Measurements from ENCODE around the gene GPS2. TPM values are rescaled to one million over a fixed set of nuclear protein-coding genes. Genes with fewer than 3 reads are reported as not detected.
A peak's percentile ranks its signal among the peaks of the same experiment; 100 is the strongest.

Gene GPS2
- total and polyA plus RNA-seq, 2 of the 4 experiments (the other 2 are of a cell fraction): 36.2 to 50.9 TPM

- Histone ChIP-seq H3K56ac (ENCODE audit: extremely low read depth, insufficient read depth, low read length) (no peak overlapping the region), H3K27me3 (ENCODE audit: control insufficient read depth, insufficient read depth, low read length) (peaks cover 57% of the 10 kb centered on the region), H4K5ac (ENCODE audit: low read depth, low read length) (no peak overlapping the region), H4K20me1 (ENCODE audit: insufficient read depth, low read length) (0 out of 2 replicates have a peak, but pooled peaks cover 3% of the 10 kb centered on the region), H3K23ac (ENCODE audit: low read depth, low read length) (no peak overlapping the region), H4K91ac (ENCODE audit: insufficient read depth, low read depth, low read length) (no peak overlapping the region), H3K4me2 (ENCODE audit: low read depth, low read length) (no peak overlapping the region), H3K9me3 (ENCODE audit: control insufficient read depth, insufficient read depth, low read length) (no peaks in the 10 kb centered on the region; the same call in 1 of the 2 replicates), H2BK120ac (ENCODE audit: low read depth, low read length) (no peak overlapping the region), H3K9me1 (ENCODE audit: insufficient read depth, low read length) (no peaks in the 10 kb centered on the region; the same call in 1 of the 2 replicates), H2BK20ac (ENCODE audit: low read depth, low read length) (no peak overlapping the region), H4K8ac (ENCODE audit: low read depth in 2 of 2, low read length in 2 of 2) (no peak overlapping the region), H3K14ac (replicated peaks; ENCODE audit: low read depth, low read length) (no peak overlapping the region), H2AK9ac (replicated peaks; ENCODE audit: low read depth, low read length, poor library complexity) (no peak overlapping the region), H3K36me3 (ENCODE audit: control insufficient read depth, insufficient read depth, low read length) (no peaks in the 10 kb centered on the region), H3K79me1 (ENCODE audit: low read depth in 1 of 2, low read length in 2 of 2) (no peaks in the 10 kb centered on the region), H2BK5ac (ENCODE audit: low read depth, low read length, poor library complexity, severe bottlenecking) (no peak overlapping the region), H2AK5ac (ENCODE audit: low read depth, low read length) (no peak overlapping the region), H3K4me3 (ENCODE audit: insufficient read depth, low read depth, low read length) (no peak overlapping the region), H2BK15ac (ENCODE audit: low read depth, low read length) (no peak overlapping the region), H2AFZ (replicated peaks; ENCODE audit: low read length, poor library complexity) (peak overlapping the region; percentile 63), H3K27ac (ENCODE audit: insufficient read depth, low read length) (no peak overlapping the region), H3K4ac (ENCODE audit: low read depth, low read length) (no peak overlapping the region), H3K9ac (ENCODE audit: low read depth, low read length) (no peak overlapping the region), H3K18ac (ENCODE audit: low read depth, low read length) (no peak overlapping the region), H3K4me1 (ENCODE audit: control insufficient read depth, insufficient read depth, low read length) (peaks cover 3% of the 10 kb centered on the region)
- ATAC-seq (ENCODE audit: low read depth) (no peak), DNase-seq (no peak)
- ChIA-PET CTCF (no interaction called here), POLR2A (ENCODE audit: unreplicated experiment) (no interaction called here)
- in situ Hi-C loops (cut with MboI; ENCODE audit: low sequenced_read_pairs) (no loop called here), dilution Hi-C loops (cut with HindIII; ENCODE audit: low sequenced_read_pairs, unreplicated experiment) (no loop called here), intact Hi-C loops (cut with micrococcal nuclease) (no loop called here)
- 8% methylated on average over 20 of the region's 75 CpGs; no CpG with 5 or more reads in 1 of the 2 experiments for WGBS, 2 experiments (ENCODE audit: extremely low coverage in 2 of 2, insufficient read length in 1 of 2)
- BruUV-seq (replicated peaks): no TSS peak
- no peak for TF ChIP-seq BHLHE40 (IDR thresholded peaks at IDR 0.05; ENCODE audit: low read depth, low read length)
- no peak for TF ChIP-seq USF2 (IDR thresholded peaks at IDR 0.05; ENCODE audit: low read depth, low read length)
- no peak for TF ChIP-seq MXI1 (IDR thresholded peaks at IDR 0.05; ENCODE audit: borderline replicate concordance, low read depth, low read length)
- no peak for TF ChIP-seq CTCF (conservative IDR thresholded peaks at IDR 0.05; ENCODE audit: low read depth, low read length)
- no peak for TF ChIP-seq MAZ (IDR thresholded peaks at IDR 0.05; ENCODE audit: borderline replicate concordance, low read depth, low read length)
- no peak for TF ChIP-seq CEBPB (IDR thresholded peaks at IDR 0.05; ENCODE audit: low read depth, low read length)
- TF ChIP-seq RAD21 (IDR thresholded peaks at IDR 0.05; ENCODE audit: low read length): no peak
- no peak for TF ChIP-seq NFE2L2 (IDR thresholded peaks at IDR 0.05; ENCODE audit: low read depth, low read length)
- no peak for TF ChIP-seq CHD1 (IDR thresholded peaks at IDR 0.05; ENCODE audit: low read depth, low read length)
- no peak for TF ChIP-seq SMC3 (IDR thresholded peaks at IDR 0.05; ENCODE audit: low read depth, low read length)
- no peak for TF ChIP-seq POLR2A (IDR thresholded peaks at IDR 0.05; ENCODE audit: low read depth, low read length)
- TF ChIP-seq FOS (IDR thresholded peaks at IDR 0.05; ENCODE audit: low read depth, low read length): no peak
- no peak for TF ChIP-seq MAFK (IDR thresholded peaks at IDR 0.05; ENCODE audit: low read depth, low read length)
- TF ChIP-seq RFX5 (IDR thresholded peaks at IDR 0.05; ENCODE audit: low read depth, low read length): no peak
- TF ChIP-seq ELK1 (IDR thresholded peaks at IDR 0.05; ENCODE audit: borderline replicate concordance, low read depth, low read length): no peak
Observed at GRCh38 chr17:7293816-7294613, 21.1 kb downstream of the GPS2 start.

Data from IMR-90 (cell line).